Erythroblast (primary cell): Measurements from ENCODE around the gene CACFD1.

Experiments
- GATA1 ChIP-seq: IDR thresholded peaks from 2 replicates; pipeline ENCODE4 v1.6.1; 2011; ENCODE audit warnings: low read depth, mild to moderate bottlenecking, control low read depth, low read length, moderate library complexity
- POLR2A ChIP-seq: IDR thresholded peaks from 2 replicates; pipeline ENCODE4 v1.6.1; 2011; ENCODE audit warnings: mild to moderate bottlenecking, low read length

GRCh38 chr9:133433351-133433843 lies 26.4 kb upstream of the CACFD1 start:
- TF ChIP-seq GATA1 (no peak), POLR2A (no peak)
